ENCODE data around the gene OLA1. TPM values are rescaled to one million over a fixed set of nuclear protein-coding genes. Genes with fewer than 3 reads are reported as not detected.

OLA1 gene
- total and polyA plus RNA-seq, 2 of the 4 experiments (the other 2 are of a cell fraction), result 54.7 to 71.2 TPM

GRCh38 chr2:174223388-174223787, 24.9 kb downstream of the OLA1 start:
- Histone ChIP-seq H3K27ac (ENCODE audit: insufficient read depth, low read length) (no peak overlapping the region), H3K4me2 (ENCODE audit: low read depth, low read length) (no peak overlapping the region), H3K9ac (ENCODE audit: low read depth, low read length) (no peak overlapping the region), H2AFZ (replicated peaks; ENCODE audit: low read length, poor library complexity) (no peak overlapping the region), H3K56ac (ENCODE audit: extremely low read depth, insufficient read depth, low read length) (no peak overlapping the region), H2BK5ac (ENCODE audit: low read depth, low read length, poor library complexity, severe bottlenecking) (no peak overlapping the region), H4K8ac (ENCODE audit: low read depth in 2 of 2, low read length in 2 of 2) (no peak overlapping the region), H2BK120ac (ENCODE audit: low read depth, low read length) (no peak overlapping the region), H3K14ac (replicated peaks; ENCODE audit: low read depth, low read length) (no peak overlapping the region), H2AK5ac (ENCODE audit: low read depth, low read length) (no peak overlapping the region), H3K4ac (ENCODE audit: low read depth, low read length) (no peak overlapping the region), H2AK9ac (replicated peaks; ENCODE audit: low read depth, low read length, poor library complexity) (no peak overlapping the region), H3K9me1 (ENCODE audit: insufficient read depth, low read length) (0 out of 2 replicates have a peak, but pooled peaks cover 4% of the 10 kb centered on the region), H3K36me3 (ENCODE audit: control insufficient read depth, insufficient read depth, low read length) (peaks cover 4% of the 10 kb centered on the region; the same call in 1 of the 2 replicates), H2BK15ac (ENCODE audit: low read depth, low read length) (no peak overlapping the region), H4K20me1 (ENCODE audit: insufficient read depth, low read length) (0 out of 2 replicates have a peak, but pooled peaks cover 5% of the 10 kb centered on the region), H4K91ac (ENCODE audit: insufficient read depth, low read depth, low read length) (no peak overlapping the region), H4K5ac (ENCODE audit: low read depth, low read length) (no peak overlapping the region), H3K18ac (ENCODE audit: low read depth, low read length) (no peak overlapping the region), H3K79me1 (ENCODE audit: low read depth in 1 of 2, low read length in 2 of 2) (peaks cover 16 to 22% of the 10 kb centered on the region in 2 experiments; a peak in 3 of 4 replicates), H3K4me1 (ENCODE audit: control insufficient read depth, insufficient read depth, low read length) (no peaks in the 10 kb centered on the region), H2BK20ac (ENCODE audit: low read depth, low read length) (no peak overlapping the region), H3K23ac (ENCODE audit: low read depth, low read length) (no peak overlapping the region), H3K9me3 (ENCODE audit: control insufficient read depth, insufficient read depth, low read length) (no peaks in the 10 kb centered on the region), H3K27me3 (ENCODE audit: control insufficient read depth, insufficient read depth, low read length) (no peaks in the 10 kb centered on the region), H3K4me3 (ENCODE audit: insufficient read depth, low read depth, low read length) (no peak overlapping the region)
- ATAC-seq (ENCODE audit: low read depth) (no peak), DNase-seq (no peak)
- intact Hi-C loops (cut with micrococcal nuclease) (loop anchor here (2.0 kb wide), 1 partner anchor 27 kb away; no protein-coding TSS in a partner anchor), dilution Hi-C loops (cut with HindIII; ENCODE audit: low sequenced_read_pairs, unreplicated experiment) (no loop called here), in situ Hi-C loops (cut with MboI; ENCODE audit: low sequenced_read_pairs) (no loop called here)
- ChIA-PET CTCF (no interaction called here), POLR2A (ENCODE audit: unreplicated experiment) (no interaction called here)
- TF ChIP-seq RFX5 (IDR thresholded peaks at IDR 0.05; ENCODE audit: low read depth, low read length) (no peak), CEBPB (IDR thresholded peaks at IDR 0.05; ENCODE audit: low read depth, low read length) (peak; percentile 22)
- BruUV-seq (replicated peaks), result no TSS peak
- no CpG with 5 or more reads among the region's 3 CpGs for WGBS, 2 experiments (ENCODE audit: extremely low coverage in 2 of 2, insufficient read length in 1 of 2)

All from IMR-90 (cell line).